Vagina (tissue), 2 donors: ENCODE data around the gene TLNRD1.

ENCODE experiments used
- POLR2A ChIP-seq, 2 donors: fragments of 450-650 bp; IDR thresholded peaks; one replicate each; pipeline ENCODE4 v1.6.1; 2017; ENCODE audit warnings: antibody characterized with exemption in 2 of 2, mild to moderate bottlenecking in 2 of 2, moderate library complexity in 2 of 2
- TF ChIP-seq, protein P1 (sequence below), 3 experiments: fragments of 450-650 bp in 2 of 3; fragments of 200-600 bp in 1 of 3; sonication (generic) in 1 of 3; IDR thresholded peaks; one replicate each; pipeline ENCODE4 v1.5.1; 2017 to 2019; ENCODE audit warnings: antibody characterized with exemption in 3 of 3, mild to moderate bottlenecking in 2 of 3, moderate library complexity in 2 of 3

- TF ChIP-seq POLR2A (IDR thresholded peaks at IDR 0.05) = no peak
- TF ChIP-seq, protein P1, sequence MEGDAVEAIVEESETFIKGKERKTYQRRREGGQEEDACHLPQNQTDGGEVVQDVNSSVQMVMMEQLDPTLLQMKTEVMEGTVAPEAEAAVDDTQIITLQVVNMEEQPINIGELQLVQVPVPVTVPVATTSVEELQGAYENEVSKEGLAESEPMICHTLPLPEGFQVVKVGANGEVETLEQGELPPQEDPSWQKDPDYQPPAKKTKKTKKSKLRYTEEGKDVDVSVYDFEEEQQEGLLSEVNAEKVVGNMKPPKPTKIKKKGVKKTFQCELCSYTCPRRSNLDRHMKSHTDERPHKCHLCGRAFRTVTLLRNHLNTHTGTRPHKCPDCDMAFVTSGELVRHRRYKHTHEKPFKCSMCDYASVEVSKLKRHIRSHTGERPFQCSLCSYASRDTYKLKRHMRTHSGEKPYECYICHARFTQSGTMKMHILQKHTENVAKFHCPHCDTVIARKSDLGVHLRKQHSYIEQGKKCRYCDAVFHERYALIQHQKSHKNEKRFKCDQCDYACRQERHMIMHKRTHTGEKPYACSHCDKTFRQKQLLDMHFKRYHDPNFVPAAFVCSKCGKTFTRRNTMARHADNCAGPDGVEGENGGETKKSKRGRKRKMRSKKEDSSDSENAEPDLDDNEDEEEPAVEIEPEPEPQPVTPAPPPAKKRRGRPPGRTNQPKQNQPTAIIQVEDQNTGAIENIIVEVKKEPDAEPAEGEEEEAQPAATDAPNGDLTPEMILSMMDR (IDR thresholded peaks at IDR 0.05) = no peak
Observed at GRCh38 chr15:81043281-81043934, 42.7 kb downstream of the TLNRD1 start.
